ENCODE data around the gene MPPED2. TPM values are rescaled to one million over a fixed set of nuclear protein-coding genes. Genes with fewer than 3 reads are reported as not detected.

The MPPED2 gene
- total RNA-seq, 3 donors from 2014 or later (not counting 1 experiment from before 2014, with no cell fraction given): 0.99 to 4.2 (median 2.5) TPM

- peaks cover 33 to 44% of the 10 kb centered on the region in 2 donors for H3K4me1 Mint-ChIP-seq
- H3K27ac Mint-ChIP-seq: no peak overlapping the region
- no peak overlapping the region for H3K4me3 ChIP-seq (ENCODE audit: low read length)
- H3K27ac ChIP-seq (ENCODE audit: low read length): no peak overlapping the region
- no peaks in the 10 kb centered on the region for H3K9me3 Mint-ChIP-seq
- 96% methylated on average over 12 of the region's 13 CpGs for WGBS (ENCODE audit: insufficient coverage)
- no peaks in the 10 kb centered on the region for H3K36me3 Mint-ChIP-seq
- no peaks in the 10 kb centered on the region for H3K27me3 ChIP-seq (ENCODE audit: control insufficient read depth, insufficient read depth, low read length)
- peaks cover 15% of the 10 kb centered on the region for H3K4me1 ChIP-seq (ENCODE audit: control insufficient read depth, insufficient read depth, low read length)
- no peak for TF ChIP-seq CTCF (IDR thresholded peaks at IDR 0.05)
- intact Hi-C loops (cut with micrococcal nuclease): no loop called here
- H3K9me3 ChIP-seq (ENCODE audit: control insufficient read depth, insufficient read depth, low read length): no peaks in the 10 kb centered on the region
- DNase-seq (no peak), ATAC-seq (no peak)
- no peak overlapping the region for H3K4me3 Mint-ChIP-seq
- peaks cover 0 to 2% of the 10 kb centered on the region in 2 donors for H3K27me3 Mint-ChIP-seq (ENCODE audit: low read depth in 2 of 2)
- H3K36me3 ChIP-seq (ENCODE audit: control insufficient read depth, insufficient read depth, low read length): no peaks in the 10 kb centered on the region
Observed at GRCh38 chr11:30406978-30407762, 179.0 kb downstream of the MPPED2 start.

- no peaks in the 10 kb centered on the region for H3K36me3 Mint-ChIP-seq
- 8% methylated on average over 2 of the region's 3 CpGs for WGBS (ENCODE audit: insufficient coverage)
- H3K27ac ChIP-seq (ENCODE audit: low read length): no peak overlapping the region
- H3K27me3 Mint-ChIP-seq (ENCODE audit: low read depth in 2 of 2): peaks cover 0 to 2% of the 10 kb centered on the region in 2 donors
- H3K4me1 Mint-ChIP-seq: peaks cover 32 to 41% of the 10 kb centered on the region in 2 donors
- H3K36me3 ChIP-seq (ENCODE audit: control insufficient read depth, insufficient read depth, low read length): no peaks in the 10 kb centered on the region
- peak overlapping the region; percentile 70 for H3K4me3 Mint-ChIP-seq
- no peak for DNase-seq
- no peaks in the 10 kb centered on the region for H3K9me3 Mint-ChIP-seq
- no peaks in the 10 kb centered on the region for H3K27me3 ChIP-seq (ENCODE audit: control insufficient read depth, insufficient read depth, low read length)
- peaks cover 15% of the 10 kb centered on the region for H3K4me1 ChIP-seq (ENCODE audit: control insufficient read depth, insufficient read depth, low read length)
- TF ChIP-seq CTCF (IDR thresholded peaks at IDR 0.05): no peak
- no peak overlapping the region for H3K4me3 ChIP-seq (ENCODE audit: low read length)
- intact Hi-C loops (cut with micrococcal nuclease): no loop called here
- peak overlapping the region; percentile 61 to 67 for H3K27ac Mint-ChIP-seq
- no peaks in the 10 kb centered on the region for H3K9me3 ChIP-seq (ENCODE audit: control insufficient read depth, insufficient read depth, low read length)
- peak in 1 of 3 donors; percentile 77 for ATAC-seq
Observed at GRCh38 chr11:30405385-30405784, 180.8 kb downstream of the MPPED2 start.

GRCh38 chr11:30404136-30404535 lies 182.0 kb downstream of the MPPED2 start:
- Mint-ChIP-seq H3K27ac (no peak overlapping the region), H3K9me3 (no peaks in the 10 kb centered on the region), H3K4me3 (no peak overlapping the region), H3K4me1 (peaks cover 32 to 41% of the 10 kb centered on the region in 2 donors), H3K27me3 (ENCODE audit: low read depth in 2 of 2) (no peaks in the 10 kb centered on the region), H3K36me3 (no peaks in the 10 kb centered on the region)
- 64% methylated on average over 3 of the region's 3 CpGs for WGBS (ENCODE audit: insufficient coverage)
- Histone ChIP-seq H3K27me3 (ENCODE audit: control insufficient read depth, insufficient read depth, low read length) (no peaks in the 10 kb centered on the region), H3K4me1 (ENCODE audit: control insufficient read depth, insufficient read depth, low read length) (peaks cover 15% of the 10 kb centered on the region), H3K27ac (ENCODE audit: low read length) (no peak overlapping the region), H3K36me3 (ENCODE audit: control insufficient read depth, insufficient read depth, low read length) (no peaks in the 10 kb centered on the region), H3K4me3 (ENCODE audit: low read length) (no peak overlapping the region), H3K9me3 (ENCODE audit: control insufficient read depth, insufficient read depth, low read length) (no peaks in the 10 kb centered on the region)
- DNase-seq (no peak), ATAC-seq (no peak)
- intact Hi-C loops (cut with micrococcal nuclease): no loop called here
- TF ChIP-seq CTCF (IDR thresholded peaks at IDR 0.05): no peak

All from natural killer cell (primary cell).